ENCODE data around the gene CDA.

Gene CDA

GRCh38 chr1:20648946-20649345 lies 60.0 kb downstream of the CDA start:
- no peak for DNase-seq

- no peak for DNase-seq
These were observed 63.4 kb downstream of the CDA start for GRCh38 chr1:20652300-20652699.

GRCh38 chr1:20654104-20654690 lies 65.3 kb downstream of the CDA start:
- DNase-seq = no peak

- no peak for DNase-seq
These were observed 68.1 kb downstream of the CDA start for GRCh38 chr1:20657024-20657423.

- DNase-seq = no peak
These were observed 69.4 kb downstream of the CDA start for GRCh38 chr1:20658166-20658915.

GRCh38 chr1:20660363-20660762 lies 71.5 kb downstream of the CDA start:
- DNase-seq = no peak

- DNase-seq = no peak
These were observed 71.9 kb downstream of the CDA start for GRCh38 chr1:20660847-20661206.

- peak; percentile 98 for DNase-seq
These were observed 72.6 kb downstream of the CDA start, which contains the start of gene DDOST for GRCh38 chr1:20661207-20662109. DDOST (minus strand) TSS chr1:20661369; CDS start chr1:20661350, 19 bp downstream.

GRCh38 chr1:20662110-20662475 lies 73.2 kb downstream of the CDA start:
- no peak for DNase-seq

GRCh38 chr1:20663365-20663764 lies 74.5 kb downstream of the CDA start:
- no peak for DNase-seq

- no peak for DNase-seq
These were observed 75.2 kb downstream of the CDA start for GRCh38 chr1:20663969-20664715.

- no peak for DNase-seq
These were observed 76.8 kb downstream of the CDA start for GRCh38 chr1:20665726-20666125.

GRCh38 chr1:20666146-20666545 lies 77.2 kb downstream of the CDA start:
- DNase-seq = no peak

GRCh38 chr1:20666804-20667203 lies 77.9 kb downstream of the CDA start:
- DNase-seq = no peak
